GM23338 (cell line): ENCODE results near the gene FGFR2. TPM values are rescaled to one million over a fixed set of nuclear protein-coding genes. Genes with fewer than 3 reads are reported as not detected.

Experiments
- ATAC-seq: fragments of 200-7000 bp; cut with Tn5 transposase; 3 replicates; pipeline ENCODE4 v1.9.1; 2020
- DNase-seq: peaks from one replicate; pipeline ENCODE4 v3.0.0-alpha.2; 2015; ENCODE audit warnings: low spot score
- H2AFZ ChIP-seq: fragments of 200-600 bp; sonication (generic); 2 replicates; pipeline ENCODE4 v1.8.0; 2016; ENCODE audit warnings: antibody characterized with exemption, mild to moderate bottlenecking, moderate library complexity
- H3F3A ChIP-seq: fragments of 200-600 bp; sonication (generic); replicated peaks from 2 replicates; pipeline ENCODE4 v1.8.0; 2017; ENCODE audit warnings: antibody characterized with exemption, mixed run types, low read depth
- H3K27ac ChIP-seq: fragments of 200-600 bp; sonication (generic); 2 replicates; pipeline ENCODE4 v1.6.1; 2016; ENCODE audit warnings: low read depth
- H3K27me3 ChIP-seq: fragments of 200-600 bp; sonication (generic); 2 replicates; pipeline ENCODE4 v1.8.0; 2016; ENCODE audit warnings: mild to moderate bottlenecking, mixed run types, moderate library complexity; ENCODE audit not compliant: insufficient read depth
- H3K36me3 ChIP-seq: fragments of 200-600 bp; sonication (generic); 2 replicates; pipeline ENCODE4 v1.8.0; 2016; ENCODE audit warnings: mild to moderate bottlenecking; ENCODE audit not compliant: insufficient read depth
- H3K4me1 ChIP-seq: fragments of 200-600 bp; sonication (generic); 2 replicates; pipeline ENCODE4 v1.8.0; 2016; ENCODE audit warnings: mild to moderate bottlenecking, moderate library complexity; ENCODE audit not compliant: insufficient read depth
- H3K4me2 ChIP-seq: fragments of 200-600 bp; sonication (generic); 2 replicates; pipeline ENCODE4 v1.7.1; 2017; ENCODE audit warnings: mixed run types
- H3K4me3 ChIP-seq: fragments of 200-600 bp; sonication (generic); 2 replicates; pipeline ENCODE4 v1.6.1; 2016; ENCODE audit warnings: mixed run types
- H3K79me2 ChIP-seq: fragments of 200-600 bp; sonication (generic); replicated peaks from 2 replicates; pipeline ENCODE4 v1.8.0; 2017; ENCODE audit warnings: mild to moderate bottlenecking; ENCODE audit not compliant: insufficient read depth
- H3K9me2 ChIP-seq: fragments of 200-600 bp; sonication (generic); 2 replicates; pipeline ENCODE4 v1.8.0; 2017; ENCODE audit not compliant: insufficient read depth
- H4K20me1 ChIP-seq: fragments of 200-600 bp; sonication (generic); replicated peaks from 2 replicates; pipeline ENCODE4 v1.8.0; 2017; ENCODE audit warnings: mild to moderate bottlenecking; ENCODE audit not compliant: insufficient read depth
- H3K27ac Mint-ChIP-seq: 2 replicates; pipeline ENCODE4 v1.8.0; 2020; ENCODE audit warnings: inconsistent platforms, mild to moderate bottlenecking, moderate library complexity, mixed read lengths
- H3K27me3 Mint-ChIP-seq: 3 replicates; pipeline ENCODE4 v1.8.0; 2022; ENCODE audit warnings: low read depth, mild to moderate bottlenecking, moderate library complexity, mixed read lengths, inconsistent platforms; ENCODE audit not compliant: insufficient read depth, poor library complexity
- H3K36me3 Mint-ChIP-seq: 3 replicates; pipeline ENCODE4 v1.8.0; 2021; ENCODE audit warnings: low read depth, mild to moderate bottlenecking, inconsistent platforms, moderate library complexity, mixed read lengths
- H3K4me1 Mint-ChIP-seq: 3 replicates; pipeline ENCODE4 v1.8.0; 2020; ENCODE audit warnings: mild to moderate bottlenecking, inconsistent platforms, mixed read lengths
- H3K4me3 Mint-ChIP-seq: 3 replicates; pipeline ENCODE4 v1.8.0; 2021; ENCODE audit warnings: moderate library complexity, mild to moderate bottlenecking, inconsistent platforms, mixed read lengths
- H3K9me3 Mint-ChIP-seq: 3 replicates; pipeline ENCODE4 v1.8.0; 2020; ENCODE audit warnings: moderate library complexity, mild to moderate bottlenecking, inconsistent platforms, mixed read lengths
- polyA plus RNA-seq: library from polyadenylated mRNA; unstranded; fragments of >200 nt; fragmentation: Nextera tagmentation; extraction: Ambion mirVana; gene quantifications from 2 replicates; pipeline ENCODE4 v1.2.1, GENCODE V29; 2016
- total RNA-seq: library from RNA; depleted of rRNA; stranded (reverse); fragments of >200 nt; shearing (Covaris generic); gene quantifications from 2 replicates; pipeline ENCODE4 v1.2.3, GENCODE V29; 2014
- TF ChIP-seq, protein P1 (sequence below): fragments of 250-450 bp; sonication (Bioruptor Pico); IDR thresholded peaks from 2 replicates; pipeline ENCODE4 v1.5.0; 2020; ENCODE audit warnings: mild to moderate bottlenecking, moderate library complexity
- TF ChIP-seq, protein P2 (sequence below), 2 experiments: fragments of 200-600 bp in 1 of 2; sonication (generic) in 1 of 2; conservative IDR thresholded peaks; 2 replicates each; pipeline versions ENCODE4 v1.5.1 to v1.6.1; 2016 to 2017; ENCODE audit warnings: antibody characterized with exemption in 2 of 2, low read depth in 2 of 2, mild to moderate bottlenecking in 2 of 2, moderate library complexity in 1 of 2

The FGFR2 gene
- total and polyA plus RNA-seq, 2 experiments from 2014 or later: 31.1 to 106 TPM

DNA sequence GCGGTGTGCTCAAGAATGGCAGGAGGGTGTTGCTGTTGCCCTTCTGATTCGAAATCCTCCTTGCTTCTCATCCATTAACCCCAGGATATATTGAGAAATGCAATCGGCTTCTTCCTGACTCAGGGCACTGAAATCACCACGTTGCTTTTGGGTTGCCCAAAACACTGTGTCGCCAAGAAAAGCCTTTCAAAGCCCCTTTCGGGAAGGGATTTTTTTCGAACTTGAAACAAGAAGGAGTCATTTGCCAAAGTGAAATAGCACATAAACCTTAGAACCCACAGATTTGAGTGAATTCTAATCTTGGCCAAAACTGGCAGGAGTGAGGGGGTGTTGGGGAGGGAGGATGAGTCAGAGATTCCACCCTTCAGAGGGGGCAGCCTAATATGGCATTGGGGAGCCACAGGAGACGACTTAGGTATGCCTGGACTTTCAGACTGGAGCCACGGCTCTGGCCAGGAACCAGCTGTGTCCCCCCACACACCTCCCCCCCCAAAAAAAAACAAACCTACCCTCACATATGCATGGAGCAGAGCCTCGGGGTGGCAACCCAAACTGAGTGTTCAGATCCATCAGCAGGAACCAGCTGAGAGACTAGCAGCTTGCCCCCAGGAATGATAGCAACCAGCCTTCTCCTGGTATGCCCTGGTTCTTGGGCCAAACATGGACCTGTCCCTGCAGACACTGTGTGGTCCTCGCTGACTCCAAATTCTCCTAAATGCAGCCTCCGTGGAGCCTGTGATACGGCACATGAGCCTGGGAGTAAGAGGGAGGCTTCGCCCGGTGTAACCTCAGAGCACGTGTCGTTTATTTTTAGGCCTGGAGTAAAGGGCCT, 138.4 kb downstream of the FGFR2 start:
- TF ChIP-seq, protein P1, sequence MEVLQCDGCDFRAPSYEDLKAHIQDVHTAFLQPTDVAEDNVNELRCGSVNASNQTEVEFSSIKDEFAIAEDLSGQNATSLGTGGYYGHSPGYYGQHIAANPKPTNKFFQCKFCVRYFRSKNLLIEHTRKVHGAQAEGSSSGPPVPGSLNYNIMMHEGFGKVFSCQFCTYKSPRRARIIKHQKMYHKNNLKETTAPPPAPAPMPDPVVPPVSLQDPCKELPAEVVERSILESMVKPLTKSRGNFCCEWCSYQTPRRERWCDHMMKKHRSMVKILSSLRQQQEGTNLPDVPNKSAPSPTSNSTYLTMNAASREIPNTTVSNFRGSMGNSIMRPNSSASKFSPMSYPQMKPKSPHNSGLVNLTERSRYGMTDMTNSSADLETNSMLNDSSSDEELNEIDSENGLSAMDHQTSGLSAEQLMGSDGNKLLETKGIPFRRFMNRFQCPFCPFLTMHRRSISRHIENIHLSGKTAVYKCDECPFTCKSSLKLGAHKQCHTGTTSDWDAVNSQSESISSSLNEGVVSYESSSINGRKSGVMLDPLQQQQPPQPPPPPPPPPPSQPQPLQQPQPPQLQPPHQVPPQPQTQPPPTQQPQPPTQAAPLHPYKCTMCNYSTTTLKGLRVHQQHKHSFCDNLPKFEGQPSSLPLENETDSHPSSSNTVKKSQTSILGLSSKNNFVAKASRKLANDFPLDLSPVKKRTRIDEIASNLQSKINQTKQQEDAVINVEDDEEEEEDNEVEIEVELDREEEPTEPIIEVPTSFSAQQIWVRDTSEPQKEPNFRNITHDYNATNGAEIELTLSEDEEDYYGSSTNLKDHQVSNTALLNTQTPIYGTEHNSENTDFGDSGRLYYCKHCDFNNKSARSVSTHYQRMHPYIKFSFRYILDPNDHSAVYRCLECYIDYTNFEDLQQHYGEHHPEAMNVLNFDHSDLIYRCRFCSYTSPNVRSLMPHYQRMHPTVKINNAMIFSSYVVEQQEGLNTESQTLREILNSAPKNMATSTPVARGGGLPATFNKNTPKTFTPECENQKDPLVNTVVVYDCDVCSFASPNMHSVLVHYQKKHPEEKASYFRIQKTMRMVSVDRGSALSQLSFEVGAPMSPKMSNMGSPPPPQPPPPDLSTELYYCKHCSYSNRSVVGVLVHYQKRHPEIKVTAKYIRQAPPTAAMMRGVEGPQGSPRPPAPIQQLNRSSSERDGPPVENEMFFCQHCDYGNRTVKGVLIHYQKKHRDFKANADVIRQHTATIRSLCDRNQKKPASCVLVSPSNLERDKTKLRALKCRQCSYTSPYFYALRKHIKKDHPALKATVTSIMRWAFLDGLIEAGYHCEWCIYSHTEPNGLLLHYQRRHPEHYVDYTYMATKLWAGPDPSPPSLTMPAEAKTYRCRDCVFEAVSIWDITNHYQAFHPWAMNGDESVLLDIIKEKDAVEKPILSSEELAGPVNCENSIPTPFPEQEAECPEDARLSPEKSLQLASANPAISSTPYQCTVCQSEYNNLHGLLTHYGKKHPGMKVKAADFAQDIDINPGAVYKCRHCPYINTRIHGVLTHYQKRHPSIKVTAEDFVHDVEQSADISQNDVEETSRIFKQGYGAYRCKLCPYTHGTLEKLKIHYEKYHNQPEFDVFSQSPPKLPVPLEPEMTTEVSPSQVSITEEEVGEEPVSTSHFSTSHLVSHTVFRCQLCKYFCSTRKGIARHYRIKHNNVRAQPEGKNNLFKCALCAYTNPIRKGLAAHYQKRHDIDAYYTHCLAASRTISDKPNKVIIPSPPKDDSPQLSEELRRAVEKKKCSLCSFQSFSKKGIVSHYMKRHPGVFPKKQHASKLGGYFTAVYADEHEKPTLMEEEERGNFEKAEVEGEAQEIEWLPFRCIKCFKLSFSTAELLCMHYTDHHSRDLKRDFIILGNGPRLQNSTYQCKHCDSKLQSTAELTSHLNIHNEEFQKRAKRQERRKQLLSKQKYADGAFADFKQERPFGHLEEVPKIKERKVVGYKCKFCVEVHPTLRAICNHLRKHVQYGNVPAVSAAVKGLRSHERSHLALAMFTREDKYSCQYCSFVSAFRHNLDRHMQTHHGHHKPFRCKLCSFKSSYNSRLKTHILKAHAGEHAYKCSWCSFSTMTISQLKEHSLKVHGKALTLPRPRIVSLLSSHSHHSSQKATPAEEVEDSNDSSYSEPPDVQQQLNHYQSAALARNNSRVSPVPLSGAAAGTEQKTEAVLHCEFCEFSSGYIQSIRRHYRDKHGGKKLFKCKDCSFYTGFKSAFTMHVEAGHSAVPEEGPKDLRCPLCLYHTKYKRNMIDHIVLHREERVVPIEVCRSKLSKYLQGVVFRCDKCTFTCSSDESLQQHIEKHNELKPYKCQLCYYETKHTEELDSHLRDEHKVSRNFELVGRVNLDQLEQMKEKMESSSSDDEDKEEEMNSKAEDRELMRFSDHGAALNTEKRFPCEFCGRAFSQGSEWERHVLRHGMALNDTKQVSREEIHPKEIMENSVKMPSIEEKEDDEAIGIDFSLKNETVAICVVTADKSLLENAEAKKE (CRISPR knock-in tag): peak; percentile 60; the same call in 1 of the 2 replicates
- TF ChIP-seq, protein P2, sequence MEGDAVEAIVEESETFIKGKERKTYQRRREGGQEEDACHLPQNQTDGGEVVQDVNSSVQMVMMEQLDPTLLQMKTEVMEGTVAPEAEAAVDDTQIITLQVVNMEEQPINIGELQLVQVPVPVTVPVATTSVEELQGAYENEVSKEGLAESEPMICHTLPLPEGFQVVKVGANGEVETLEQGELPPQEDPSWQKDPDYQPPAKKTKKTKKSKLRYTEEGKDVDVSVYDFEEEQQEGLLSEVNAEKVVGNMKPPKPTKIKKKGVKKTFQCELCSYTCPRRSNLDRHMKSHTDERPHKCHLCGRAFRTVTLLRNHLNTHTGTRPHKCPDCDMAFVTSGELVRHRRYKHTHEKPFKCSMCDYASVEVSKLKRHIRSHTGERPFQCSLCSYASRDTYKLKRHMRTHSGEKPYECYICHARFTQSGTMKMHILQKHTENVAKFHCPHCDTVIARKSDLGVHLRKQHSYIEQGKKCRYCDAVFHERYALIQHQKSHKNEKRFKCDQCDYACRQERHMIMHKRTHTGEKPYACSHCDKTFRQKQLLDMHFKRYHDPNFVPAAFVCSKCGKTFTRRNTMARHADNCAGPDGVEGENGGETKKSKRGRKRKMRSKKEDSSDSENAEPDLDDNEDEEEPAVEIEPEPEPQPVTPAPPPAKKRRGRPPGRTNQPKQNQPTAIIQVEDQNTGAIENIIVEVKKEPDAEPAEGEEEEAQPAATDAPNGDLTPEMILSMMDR (conservative IDR thresholded peaks at IDR 0.05; ENCODE audit: low read depth in 2 of 2): no peak
- H3K36me3 Mint-ChIP-seq: no peaks in the 10 kb centered on the region; the same call in 2 of the 3 replicates
- Histone ChIP-seq H3K4me1 (peaks cover 18% of the 10 kb centered on the region), H3K79me2 (no peaks in the 10 kb centered on the region), H3K4me2 (no peak overlapping the region), H3F3A (no peaks in the 10 kb centered on the region), H3K9me2 (peaks cover 18% of the 10 kb centered on the region), H3K4me3 (no peak overlapping the region), H2AFZ (peak overlapping the region; percentile 73; the same call in 1 of the 2 replicates), H4K20me1 (no peaks in the 10 kb centered on the region), H3K27me3 (no peaks in the 10 kb centered on the region), H3K36me3 (no peaks in the 10 kb centered on the region), H3K27ac (no peak overlapping the region)
- peaks cover 36% of the 10 kb centered on the region for H3K4me1 Mint-ChIP-seq
- peaks cover 20% of the 10 kb centered on the region for H3K27me3 Mint-ChIP-seq
- peak overlapping the region; percentile 89 for H3K27ac Mint-ChIP-seq
- DNase-seq (no peak), ATAC-seq (peak; percentile 81)
- H3K9me3 Mint-ChIP-seq: no peaks in the 10 kb centered on the region; the same call in 2 of the 3 replicates
- no peak overlapping the region for H3K4me3 Mint-ChIP-seq
